ENCODE data around the gene A2M.
A peak's percentile ranks its signal among the peaks of the same experiment; 100 is the strongest.

Gene A2M

GRCh38 chr12:9096563-9097176 lies 19.0 kb downstream of the A2M start:
- no peak overlapping the region for H3K18ac ChIP-seq (ENCODE audit: low read depth in 1 of 2, low read length in 2 of 2)
- H2BK120ac ChIP-seq (ENCODE audit: low read depth, low read length), result no peak overlapping the region
- no peak overlapping the region for H2AK5ac ChIP-seq (ENCODE audit: low read length, severe bottlenecking)
- H3K79me1 ChIP-seq (replicated peaks; ENCODE audit: low read length, poor library complexity, severe bottlenecking), result no peaks in the 10 kb centered on the region
- no peak for DNase-seq
- no peak overlapping the region for H3K27ac ChIP-seq (ENCODE audit: low read length, poor library complexity, severe bottlenecking)
- no peak overlapping the region for H3K14ac ChIP-seq (ENCODE audit: low read length in 2 of 2)
- no peak overlapping the region for H3K4me2 ChIP-seq (ENCODE audit: low read length, poor library complexity, severe bottlenecking)
- H3K4ac ChIP-seq (ENCODE audit: low read depth in 1 of 2, low read length in 2 of 2), result no peak overlapping the region
- 100% methylated on average over 1 of the region's 2 CpGs for WGBS
- no peak overlapping the region for H3K23ac ChIP-seq (ENCODE audit: low read length in 2 of 2)
- H3K4me1 ChIP-seq (ENCODE audit: control insufficient read depth, insufficient read depth, low read depth, low read length), result no peaks in the 10 kb centered on the region
- no peak overlapping the region for H2BK12ac ChIP-seq (ENCODE audit: low read length in 2 of 2)
- no peak overlapping the region for H2BK5ac ChIP-seq (ENCODE audit: low read depth, low read length, poor library complexity, severe bottlenecking)
- no peak overlapping the region for H4K91ac ChIP-seq (ENCODE audit: low read length)
- no peak overlapping the region for H4K8ac ChIP-seq (ENCODE audit: low read length)
- H3K4me3 ChIP-seq (ENCODE audit: insufficient read depth in 1 of 2, low read depth in 1 of 2, low read length in 2 of 2), result no peak overlapping the region
- no peaks in the 10 kb centered on the region for H3K27me3 ChIP-seq (ENCODE audit: control insufficient read depth in 1 of 2, insufficient read depth in 1 of 2, low read length in 2 of 2)
- no peak overlapping the region for H3K9ac ChIP-seq (ENCODE audit: low read length)
- H2BK15ac ChIP-seq (ENCODE audit: low read depth, poor library complexity, severe bottlenecking), result no peak overlapping the region
- no peaks in the 10 kb centered on the region for H3K9me3 ChIP-seq (ENCODE audit: control insufficient read depth, low read length)
- H2AFZ ChIP-seq (ENCODE audit: low read depth, low read length), result no peak overlapping the region
- peaks cover 0 to 22% of the 10 kb centered on the region in 2 experiments for H3K36me3 ChIP-seq (ENCODE audit: control insufficient read depth in 1 of 2, insufficient read depth in 2 of 2, low read depth in 1 of 2, low read length in 2 of 2)

- WGBS, result 100% methylated on average over 2 of the region's 3 CpGs
- Histone ChIP-seq H4K91ac (ENCODE audit: low read length) (no peak overlapping the region), H2BK120ac (ENCODE audit: low read depth, low read length) (no peak overlapping the region), H3K23ac (ENCODE audit: low read length in 2 of 2) (no peak overlapping the region), H3K4me2 (ENCODE audit: low read length, poor library complexity, severe bottlenecking) (no peak overlapping the region), H3K4ac (ENCODE audit: low read depth in 1 of 2, low read length in 2 of 2) (no peak overlapping the region), H3K14ac (ENCODE audit: low read length in 2 of 2) (no peak overlapping the region), H3K9me3 (ENCODE audit: control insufficient read depth, low read length) (no peaks in the 10 kb centered on the region), H2AK5ac (ENCODE audit: low read length, severe bottlenecking) (no peak overlapping the region), H4K8ac (ENCODE audit: low read length) (no peak overlapping the region), H2BK5ac (ENCODE audit: low read depth, low read length, poor library complexity, severe bottlenecking) (no peak overlapping the region), H3K36me3 (ENCODE audit: control insufficient read depth in 1 of 2, insufficient read depth in 2 of 2, low read depth in 1 of 2, low read length in 2 of 2) (peaks cover 0 to 19% of the 10 kb centered on the region in 2 experiments), H3K4me3 (ENCODE audit: insufficient read depth in 1 of 2, low read depth in 1 of 2, low read length in 2 of 2) (no peak overlapping the region), H3K9ac (ENCODE audit: low read length) (no peak overlapping the region), H3K27ac (ENCODE audit: low read length, poor library complexity, severe bottlenecking) (no peak overlapping the region), H3K18ac (ENCODE audit: low read depth in 1 of 2, low read length in 2 of 2) (no peak overlapping the region), H2AFZ (ENCODE audit: low read depth, low read length) (no peak overlapping the region), H2BK15ac (ENCODE audit: low read depth, poor library complexity, severe bottlenecking) (no peak overlapping the region), H3K27me3 (ENCODE audit: control insufficient read depth in 1 of 2, insufficient read depth in 1 of 2, low read length in 2 of 2) (no peaks in the 10 kb centered on the region), H2BK12ac (ENCODE audit: low read length in 2 of 2) (no peak overlapping the region), H3K79me1 (replicated peaks; ENCODE audit: low read length, poor library complexity, severe bottlenecking) (no peaks in the 10 kb centered on the region), H3K4me1 (ENCODE audit: control insufficient read depth, insufficient read depth, low read depth, low read length) (no peaks in the 10 kb centered on the region)
- no peak for DNase-seq
Observed at GRCh38 chr12:9095322-9095721, 20.4 kb downstream of the A2M start.

- Histone ChIP-seq H3K4me2 (ENCODE audit: low read length, poor library complexity, severe bottlenecking) (no peak overlapping the region), H2BK15ac (ENCODE audit: low read depth, poor library complexity, severe bottlenecking) (no peak overlapping the region), H3K4me3 (ENCODE audit: insufficient read depth in 1 of 2, low read depth in 1 of 2, low read length in 2 of 2) (no peak overlapping the region), H2BK120ac (ENCODE audit: low read depth, low read length) (no peak overlapping the region), H4K91ac (ENCODE audit: low read length) (no peak overlapping the region), H3K4ac (ENCODE audit: low read depth in 1 of 2, low read length in 2 of 2) (no peak overlapping the region), H3K36me3 (ENCODE audit: control insufficient read depth in 1 of 2, insufficient read depth in 2 of 2, low read depth in 1 of 2, low read length in 2 of 2) (peaks cover 0 to 19% of the 10 kb centered on the region in 2 experiments), H3K9me3 (ENCODE audit: control insufficient read depth, low read length) (no peaks in the 10 kb centered on the region), H2BK5ac (ENCODE audit: low read depth, low read length, poor library complexity, severe bottlenecking) (no peak overlapping the region), H3K14ac (ENCODE audit: low read length in 2 of 2) (no peak overlapping the region), H3K18ac (ENCODE audit: low read depth in 1 of 2, low read length in 2 of 2) (no peak overlapping the region), H3K79me1 (replicated peaks; ENCODE audit: low read length, poor library complexity, severe bottlenecking) (no peaks in the 10 kb centered on the region), H3K9ac (ENCODE audit: low read length) (no peak overlapping the region), H3K27me3 (ENCODE audit: control insufficient read depth in 1 of 2, insufficient read depth in 1 of 2, low read length in 2 of 2) (no peaks in the 10 kb centered on the region), H2AK5ac (ENCODE audit: low read length, severe bottlenecking) (no peak overlapping the region), H3K23ac (ENCODE audit: low read length in 2 of 2) (no peak overlapping the region), H3K4me1 (ENCODE audit: control insufficient read depth, insufficient read depth, low read depth, low read length) (no peaks in the 10 kb centered on the region), H2AFZ (ENCODE audit: low read depth, low read length) (no peak overlapping the region), H2BK12ac (ENCODE audit: low read length in 2 of 2) (no peak overlapping the region), H4K8ac (ENCODE audit: low read length) (no peak overlapping the region), H3K27ac (ENCODE audit: low read length, poor library complexity, severe bottlenecking) (no peak overlapping the region)
- WGBS, result no CpG with 5 or more reads among the region's 3 CpGs
- DNase-seq, result no peak
Observed at GRCh38 chr12:9094512-9095206, 21.1 kb downstream of the A2M start.

- Histone ChIP-seq H3K36me3 (ENCODE audit: control insufficient read depth in 1 of 2, insufficient read depth in 2 of 2, low read depth in 1 of 2, low read length in 2 of 2) (peaks cover 0 to 24% of the 10 kb centered on the region in 2 experiments), H2AK5ac (ENCODE audit: low read length, severe bottlenecking) (no peak overlapping the region), H4K8ac (ENCODE audit: low read length) (peak overlapping the region; percentile 28), H3K4me2 (ENCODE audit: low read length, poor library complexity, severe bottlenecking) (no peak overlapping the region), H3K4me3 (ENCODE audit: insufficient read depth in 1 of 2, low read depth in 1 of 2, low read length in 2 of 2) (no peak overlapping the region), H3K4me1 (ENCODE audit: control insufficient read depth, insufficient read depth, low read depth, low read length) (no peaks in the 10 kb centered on the region), H2BK12ac (ENCODE audit: low read length in 2 of 2) (no peak overlapping the region), H3K79me1 (replicated peaks; ENCODE audit: low read length, poor library complexity, severe bottlenecking) (no peaks in the 10 kb centered on the region), H3K23ac (ENCODE audit: low read length in 2 of 2) (no peak overlapping the region), H3K9me3 (ENCODE audit: control insufficient read depth, low read length) (no peaks in the 10 kb centered on the region), H3K14ac (ENCODE audit: low read length in 2 of 2) (no peak overlapping the region), H3K4ac (ENCODE audit: low read depth in 1 of 2, low read length in 2 of 2) (no peak overlapping the region), H3K27me3 (ENCODE audit: control insufficient read depth in 1 of 2, insufficient read depth in 1 of 2, low read length in 2 of 2) (no peaks in the 10 kb centered on the region), H2BK15ac (ENCODE audit: low read depth, poor library complexity, severe bottlenecking) (no peak overlapping the region), H3K18ac (ENCODE audit: low read depth in 1 of 2, low read length in 2 of 2) (no peak overlapping the region), H4K91ac (ENCODE audit: low read length) (no peak overlapping the region), H2AFZ (ENCODE audit: low read depth, low read length) (no peak overlapping the region), H2BK5ac (ENCODE audit: low read depth, low read length, poor library complexity, severe bottlenecking) (no peak overlapping the region), H3K27ac (ENCODE audit: low read length, poor library complexity, severe bottlenecking) (no peak overlapping the region), H3K9ac (ENCODE audit: low read length) (no peak overlapping the region), H2BK120ac (ENCODE audit: low read depth, low read length) (no peak overlapping the region)
- 72% methylated on average over 8 of the region's 8 CpGs for WGBS
- no peak for DNase-seq
Observed at GRCh38 chr12:9091891-9092598, 23.7 kb downstream of the A2M start.
